ENCODE results near the gene CLDN9.
A peak's percentile ranks its signal among the peaks of the same experiment; 100 is the strongest.

CLDN9 gene

GRCh38 chr16:3058139-3059030 lies 45.7 kb downstream of the CLDN9 start:
- DNase-seq = no peak

- DNase-seq = peak; percentile 77
Observed at GRCh38 chr16:3059041-3059722, 46.5 kb downstream of the CLDN9 start.

GRCh38 chr16:3059723-3060242 lies 47.1 kb downstream of the CLDN9 start:
- DNase-seq = no peak

- no peak for DNase-seq
Observed at GRCh38 chr16:3060339-3061127, 47.8 kb downstream of the CLDN9 start.

- no peak for DNase-seq
Observed at GRCh38 chr16:3062553-3062952, 49.8 kb downstream of the CLDN9 start.

- no peak for DNase-seq
Observed at GRCh38 chr16:3063625-3064386, 51.1 kb downstream of the CLDN9 start.
